NCI-H774 (cell line): ENCODE measurements around the gene PDZD7.

ENCODE experiments used
- DNase-seq: peaks from one replicate; lab custom pipeline; 2025; lab: John Stamatoyannopoulos, UW

Gene PDZD7

GRCh38 chr10:101018118-101018599 is 12.8 kb downstream of the PDZD7 start:
- DNase-seq = no peak

DNA sequence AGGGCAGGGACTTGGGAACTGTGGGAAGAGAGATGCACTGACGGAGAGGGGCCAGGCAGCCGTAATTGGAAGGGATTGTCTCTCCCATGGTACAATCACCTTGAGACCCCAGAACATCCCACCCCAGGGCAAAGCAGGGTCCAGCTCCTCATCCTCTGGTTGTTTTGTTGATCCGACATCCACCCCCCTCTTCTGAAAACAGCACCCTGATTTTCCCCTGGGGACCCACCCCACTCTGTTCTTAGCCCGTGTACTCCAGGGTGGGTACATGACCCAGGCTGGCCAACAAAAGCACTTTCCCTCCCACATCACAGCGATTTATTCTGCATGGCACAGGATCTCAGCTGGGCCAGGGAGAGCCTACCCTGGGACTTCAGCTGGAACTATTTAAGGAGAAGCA is 14.1 kb downstream of the PDZD7 start:
- no peak for DNase-seq

- DNase-seq = no peak
Observed at GRCh38 chr10:101015582-101015973, 15.4 kb downstream of the PDZD7 start.

GRCh38 chr10:101014966-101015581 is 15.9 kb downstream of the PDZD7 start:
- no peak for DNase-seq

DNA sequence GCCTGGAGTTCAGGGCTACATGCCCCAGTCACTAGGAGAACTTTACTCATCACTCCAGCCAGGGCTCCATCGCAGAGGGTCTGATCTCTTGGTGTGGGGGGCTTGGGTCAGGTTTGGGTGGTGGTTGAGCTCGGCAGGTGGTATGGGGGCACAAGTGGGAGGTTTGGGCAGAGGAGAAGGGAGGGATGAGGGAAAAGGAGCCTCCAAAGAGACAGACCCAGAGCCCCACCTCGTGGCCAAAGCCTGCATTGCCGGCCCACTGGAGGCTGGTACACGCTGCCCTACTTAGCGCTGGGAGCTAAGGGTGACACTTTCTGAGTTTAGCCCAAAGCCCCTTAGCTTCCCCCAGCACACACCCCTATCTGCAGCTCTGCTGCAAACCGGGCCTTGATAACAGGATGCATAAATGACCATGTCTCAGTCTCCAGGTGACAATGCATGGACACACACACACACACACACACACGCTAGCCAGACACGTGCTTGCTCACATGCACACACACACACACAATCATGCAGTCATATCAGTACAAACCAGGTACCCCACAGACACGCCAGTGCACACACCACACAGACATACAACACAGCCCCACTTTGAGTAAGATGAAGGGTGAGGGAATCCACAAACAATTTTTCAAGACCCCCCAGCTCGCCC is 16.6 kb downstream of the PDZD7 start:
- no peak for DNase-seq

GRCh38 chr10:101013365-101013825 is 17.5 kb downstream of the PDZD7 start:
- no peak for DNase-seq

DNA sequence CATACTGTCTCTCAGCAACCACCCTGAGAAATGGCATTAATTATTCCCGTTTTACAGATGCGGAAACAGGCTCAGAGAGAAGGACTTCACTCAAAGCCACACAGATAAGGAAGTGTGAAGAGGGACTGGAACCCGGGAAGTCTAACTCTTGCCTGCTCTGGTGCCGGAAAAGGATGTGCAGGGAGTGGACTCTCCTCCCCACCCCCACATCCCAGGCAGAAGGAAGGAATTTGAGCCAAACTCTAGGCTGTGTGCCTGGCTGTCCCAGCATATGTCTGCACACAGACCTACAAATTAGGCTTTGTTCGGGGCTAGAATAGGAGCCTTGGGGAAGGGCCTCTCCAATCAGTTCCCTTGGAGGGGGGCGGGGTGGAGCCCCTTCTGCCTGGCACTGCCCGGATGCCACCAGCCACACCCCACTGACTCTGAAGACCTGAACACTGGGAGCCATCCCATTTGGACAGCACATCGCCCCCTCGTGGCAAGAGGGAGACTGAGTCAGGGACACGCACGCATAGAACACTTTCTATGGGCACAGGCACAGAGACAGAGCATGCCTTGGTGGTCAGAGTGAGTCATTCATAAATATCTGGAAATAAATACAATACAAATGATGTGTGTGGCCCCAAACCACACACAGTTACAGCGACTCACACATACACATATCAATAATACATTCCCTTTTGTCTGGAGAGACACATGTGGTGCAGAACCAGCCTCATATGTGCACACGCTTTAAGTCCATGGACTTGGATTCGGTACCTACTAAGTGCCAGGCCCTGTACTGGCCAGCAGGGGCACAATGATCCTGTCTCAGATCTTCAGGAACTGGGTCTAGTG is 18.2 kb downstream of the PDZD7 start:
- DNase-seq = peak; percentile 16

GRCh38 chr10:101011517-101012423 is 19.2 kb downstream of the PDZD7 start:
- no peak for DNase-seq

DNA sequence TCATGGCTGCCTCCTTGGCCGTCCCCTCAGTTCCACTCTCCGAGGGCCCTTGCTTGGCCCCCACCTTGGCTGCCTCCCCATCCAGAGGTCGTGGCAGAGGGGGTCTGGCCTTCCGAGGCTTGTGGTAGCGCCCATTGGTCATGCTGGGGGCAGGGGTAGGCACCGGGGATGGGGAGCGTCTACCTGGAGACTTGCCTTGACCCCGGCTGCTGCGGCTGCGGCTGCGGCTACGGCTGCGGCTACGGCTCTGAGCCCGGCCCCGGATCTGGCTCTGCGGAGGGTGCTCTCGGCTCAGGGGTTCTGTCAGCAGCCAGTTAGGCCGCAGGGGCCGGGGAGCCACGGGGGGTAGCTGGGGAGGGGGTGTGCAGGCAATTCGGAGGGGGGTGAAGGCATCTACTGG is 20.6 kb downstream of the PDZD7 start:
- DNase-seq = no peak

GRCh38 chr10:101008823-101009423 is 22.0 kb downstream of the PDZD7 start:
- no peak for DNase-seq

DNA sequence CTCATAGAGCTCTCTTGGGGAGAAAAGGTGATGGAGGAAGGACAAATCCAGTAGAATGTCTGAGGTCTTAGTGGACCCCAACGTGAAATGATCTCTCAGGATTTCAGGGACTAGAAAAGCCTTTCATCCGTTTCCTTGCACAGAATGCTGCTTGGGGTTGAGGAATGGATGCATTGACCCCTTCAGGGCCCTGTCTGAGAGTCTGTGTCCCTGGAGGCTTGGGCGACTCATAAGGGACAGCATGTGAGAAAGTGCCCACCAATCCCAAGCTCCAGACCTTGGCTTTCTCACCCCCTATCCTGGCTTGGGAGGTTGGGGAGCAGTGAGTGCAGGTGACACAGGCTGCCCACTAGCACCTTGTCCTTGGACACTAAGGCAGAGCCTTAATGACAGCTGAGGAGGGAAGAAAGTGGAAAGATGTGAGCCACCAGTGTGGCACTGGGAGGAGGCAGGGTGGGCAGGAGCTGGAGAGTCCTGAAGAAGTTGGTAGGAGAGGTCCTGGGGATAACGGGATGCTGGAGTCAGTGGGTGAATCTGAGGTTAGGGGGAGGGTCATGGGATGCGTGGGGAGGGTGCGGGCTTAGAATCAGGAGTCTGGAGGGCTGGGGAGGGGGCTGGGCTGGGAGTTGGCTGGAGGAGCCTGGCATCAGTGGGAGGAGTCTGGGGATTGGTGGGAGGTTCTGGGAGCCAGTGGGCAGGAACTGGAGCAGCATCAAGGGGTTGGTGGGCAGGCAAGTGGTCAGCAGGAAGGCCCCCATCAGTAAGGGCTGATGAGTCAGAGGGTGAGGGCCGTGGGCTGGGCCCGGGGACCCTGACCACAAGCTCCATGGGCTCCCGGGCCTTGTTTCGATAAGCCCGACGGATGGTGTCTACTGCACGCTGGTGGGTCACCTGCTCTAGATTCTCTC is 22.8 kb downstream of the PDZD7 start:
- DNase-seq = no peak

- no peak for DNase-seq
Observed at GRCh38 chr10:101007099-101007711, 23.7 kb downstream of the PDZD7 start.

- DNase-seq = no peak
Observed at GRCh38 chr10:101006593-101007098, 24.3 kb downstream of the PDZD7 start.

- DNase-seq = no peak
Observed at GRCh38 chr10:101005869-101006567, 24.9 kb downstream of the PDZD7 start.

- DNase-seq = no peak
Observed at GRCh38 chr10:101005361-101005760, 25.6 kb downstream of the PDZD7 start.

DNA sequence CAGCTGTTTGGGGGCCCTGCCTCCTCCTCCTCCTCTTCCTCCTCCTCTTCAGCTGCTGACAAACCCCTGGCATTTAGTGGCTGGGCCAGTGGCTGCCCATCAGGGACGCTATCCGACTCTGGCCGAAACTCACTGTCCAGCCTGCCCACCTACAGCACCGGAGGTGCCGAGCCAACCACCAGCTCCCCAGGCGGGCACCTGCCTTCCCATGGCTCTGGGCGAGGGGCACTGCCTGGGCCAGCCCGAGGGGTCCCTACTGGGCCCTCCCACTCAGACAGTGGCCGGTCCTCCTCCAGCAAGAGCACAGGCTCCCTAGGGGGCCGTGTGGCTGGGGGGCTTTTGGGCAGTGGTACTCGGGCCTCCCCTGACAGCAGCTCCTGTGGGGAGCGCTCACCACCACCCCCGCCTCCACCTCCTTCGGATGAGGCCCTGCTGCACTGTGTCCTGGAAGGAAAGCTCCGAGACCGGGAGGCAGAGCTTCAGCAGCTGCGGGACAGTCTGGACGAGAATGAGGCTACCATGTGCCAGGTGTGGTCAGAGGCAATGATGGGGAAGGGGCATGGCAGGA is 27.2 kb downstream of the PDZD7 start:
- DNase-seq = no peak

- DNase-seq = no peak
Observed at GRCh38 chr10:101002456-101002855, 28.5 kb downstream of the PDZD7 start.

GRCh38 chr10:101001659-101002035 is 29.3 kb downstream of the PDZD7 start:
- no peak for DNase-seq
